GM21381 (cell line): ENCODE measurements around the gene DRGX.

Experiments
- ATAC-seq: cut with Tn5 transposase; IDR thresholded peaks from one replicate; pipeline ENCODE4 v1.9.1; 2021; ENCODE audit warnings: mild to moderate bottlenecking, moderate library complexity; ENCODE audit not compliant: unreplicated experiment

Gene DRGX

DNA sequence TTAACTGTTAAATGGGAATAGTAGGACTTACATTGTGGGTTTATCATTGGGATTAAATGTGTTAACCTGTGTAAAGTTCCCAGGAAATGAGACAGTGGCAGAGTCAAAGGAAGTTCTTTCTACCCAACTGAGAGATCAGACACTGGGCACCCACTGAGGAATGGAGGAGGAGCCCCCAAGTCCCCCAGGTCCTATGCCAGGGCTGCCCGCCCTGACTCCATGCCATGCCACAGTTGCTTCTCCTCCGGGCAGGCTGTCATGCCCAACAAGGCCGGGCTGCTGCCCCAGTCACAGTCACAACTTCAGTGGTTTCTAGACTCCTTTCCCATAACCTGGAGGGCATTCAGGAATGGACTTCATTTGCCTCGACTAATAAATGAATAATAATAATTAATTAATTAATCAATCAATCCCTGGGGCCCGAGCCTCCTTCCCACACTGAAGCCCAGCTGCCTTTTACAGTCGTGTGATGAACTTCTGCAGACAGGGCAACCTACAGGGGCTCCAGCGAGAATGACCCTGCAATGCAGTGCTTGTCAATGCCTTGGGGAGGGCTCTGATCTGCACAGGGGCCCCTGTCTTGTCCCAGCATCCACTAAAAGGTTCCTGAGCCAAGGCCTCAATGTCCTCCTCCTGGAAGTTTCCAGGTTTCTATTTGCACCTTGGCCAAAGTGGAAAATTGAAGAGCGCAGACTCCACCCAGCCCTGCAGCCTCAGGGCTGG, 32.4 kb downstream of the DRGX start:
- ATAC-seq: no peak

DNA sequence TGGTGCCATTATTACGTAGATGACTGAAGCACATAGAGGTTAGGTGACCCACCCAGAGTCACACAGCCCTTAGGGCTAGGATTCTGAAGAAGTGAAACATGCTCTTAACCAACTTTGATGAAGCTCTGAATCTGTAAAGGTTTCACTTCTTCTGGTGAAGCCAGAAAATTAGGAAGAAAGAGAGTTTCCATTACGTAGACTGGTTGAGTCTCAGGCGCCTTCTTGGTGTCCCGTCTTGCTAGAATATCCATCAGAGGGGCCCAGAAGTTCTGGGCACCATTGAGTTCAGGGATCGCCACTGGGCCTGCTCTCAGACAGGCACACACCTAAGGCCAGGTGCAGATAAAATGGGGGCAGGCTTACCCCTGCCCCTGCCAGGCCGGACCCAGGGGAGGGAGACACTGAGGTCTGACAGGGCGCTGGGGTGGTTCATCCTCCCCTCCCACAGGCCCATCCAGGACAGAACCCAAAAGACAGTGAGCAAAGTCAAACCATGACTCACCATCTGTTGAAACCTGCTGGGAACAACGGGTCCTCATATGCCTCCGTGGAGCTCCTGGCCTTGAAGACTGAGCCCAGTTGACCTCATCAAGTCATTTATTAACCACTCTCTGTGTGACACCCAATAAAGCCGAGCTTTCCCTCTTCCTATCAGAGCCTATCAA, 33.2 kb downstream of the DRGX start:
- ATAC-seq: peak; percentile 84

DNA sequence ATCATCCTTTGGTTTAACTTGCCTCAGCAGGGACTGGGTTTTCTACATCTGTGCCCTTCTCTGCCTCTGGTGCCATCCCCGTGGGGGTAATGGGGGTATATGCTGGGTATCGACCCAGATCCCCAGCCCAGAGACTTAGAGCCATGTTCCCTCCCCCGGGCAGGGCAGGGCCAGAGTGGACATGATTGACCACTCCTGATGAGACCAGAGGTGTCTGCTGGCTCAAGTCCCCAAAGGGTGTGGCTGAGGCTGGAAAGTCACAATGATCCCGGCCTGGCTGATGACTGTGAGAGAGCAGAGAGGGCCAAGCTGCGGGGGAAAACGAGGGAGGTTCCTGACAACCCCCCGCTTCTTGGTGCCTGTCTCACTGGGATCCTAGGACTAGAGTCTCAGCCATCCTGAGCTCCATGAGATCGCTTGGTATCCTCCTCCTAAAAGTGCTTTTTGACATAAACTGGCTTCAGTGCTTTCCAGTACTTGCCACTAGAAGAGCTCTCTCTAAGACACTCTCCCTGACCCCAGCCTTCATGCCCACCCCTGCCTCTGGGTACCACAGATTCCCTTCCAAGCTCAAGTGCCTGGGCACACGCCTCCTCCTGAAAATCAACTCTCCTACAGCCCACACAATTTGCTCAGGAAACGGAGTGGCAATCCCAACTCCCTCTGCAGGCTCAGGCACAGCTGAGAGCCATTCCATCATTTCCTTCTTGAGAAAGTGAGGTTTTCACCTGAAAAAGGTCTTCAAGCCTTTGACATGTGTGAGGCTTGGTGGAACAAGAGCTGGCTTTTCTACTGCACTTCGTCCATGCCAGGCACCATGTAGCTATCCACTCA, 33.9 kb downstream of the DRGX start:
- ATAC-seq: no peak

DNA sequence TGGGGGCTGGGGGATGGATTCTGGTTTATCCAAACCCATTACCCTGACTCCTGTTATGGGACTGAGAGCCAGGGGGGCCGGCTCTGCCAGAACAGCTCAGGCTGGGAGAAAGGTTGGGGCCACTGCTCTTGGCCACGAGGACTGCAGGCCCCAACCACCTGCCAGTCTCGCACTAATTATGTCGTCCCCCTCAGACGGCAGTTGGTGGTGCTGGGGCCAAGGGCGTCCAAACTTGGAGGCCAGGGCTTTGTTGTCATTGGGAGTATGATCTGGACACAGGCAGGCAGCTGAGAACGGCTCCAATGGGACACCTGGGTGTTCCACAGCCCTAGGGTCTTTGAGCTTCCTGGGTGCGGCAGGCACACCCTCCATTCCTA, 34.7 kb downstream of the DRGX start:
- ATAC-seq: no peak

DNA sequence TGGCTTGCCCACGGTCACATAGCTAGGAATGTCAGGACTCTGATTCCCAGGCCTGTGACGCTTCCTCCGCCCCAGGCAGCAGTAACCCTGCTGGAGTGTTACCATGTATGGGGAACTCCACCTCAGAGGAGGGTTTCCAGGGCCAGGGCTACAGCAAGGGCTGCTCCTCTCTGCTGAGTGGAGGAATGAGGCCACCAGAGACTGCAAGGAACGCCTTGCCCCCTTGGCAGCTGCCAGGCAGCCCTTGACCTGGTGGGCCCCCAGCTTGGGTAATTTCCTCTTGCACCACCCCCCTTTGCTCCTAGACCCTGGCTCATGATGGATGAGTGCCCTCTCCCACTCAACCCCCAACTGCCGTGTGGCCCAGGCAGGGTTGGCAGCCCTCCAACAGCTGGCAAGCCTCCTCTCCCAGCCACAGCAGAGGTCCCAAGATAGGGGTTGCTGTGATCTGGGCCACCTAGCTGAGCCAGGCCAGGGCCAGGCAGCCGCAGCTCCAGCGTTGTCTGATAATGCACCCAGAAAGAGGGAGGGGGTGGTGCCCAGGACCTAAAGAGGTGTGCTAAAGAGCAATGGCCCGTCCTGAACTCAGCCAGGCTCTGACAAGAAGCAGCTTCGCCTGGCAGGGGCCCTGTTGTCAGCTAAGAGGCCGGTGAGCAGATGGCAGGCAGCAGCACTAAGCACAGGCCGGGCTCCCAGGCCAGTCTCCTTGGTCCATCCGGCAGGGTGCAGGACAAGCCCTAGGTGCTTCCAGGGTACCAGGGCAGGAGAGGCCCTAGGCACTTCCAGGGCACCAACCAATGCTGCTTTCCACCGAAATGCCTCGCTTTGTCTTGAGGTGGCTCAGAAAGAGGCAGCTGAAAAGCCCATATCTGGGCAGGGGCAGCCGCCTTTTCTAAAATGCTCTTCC, 35.4 kb downstream of the DRGX start:
- no peak for ATAC-seq

DNA sequence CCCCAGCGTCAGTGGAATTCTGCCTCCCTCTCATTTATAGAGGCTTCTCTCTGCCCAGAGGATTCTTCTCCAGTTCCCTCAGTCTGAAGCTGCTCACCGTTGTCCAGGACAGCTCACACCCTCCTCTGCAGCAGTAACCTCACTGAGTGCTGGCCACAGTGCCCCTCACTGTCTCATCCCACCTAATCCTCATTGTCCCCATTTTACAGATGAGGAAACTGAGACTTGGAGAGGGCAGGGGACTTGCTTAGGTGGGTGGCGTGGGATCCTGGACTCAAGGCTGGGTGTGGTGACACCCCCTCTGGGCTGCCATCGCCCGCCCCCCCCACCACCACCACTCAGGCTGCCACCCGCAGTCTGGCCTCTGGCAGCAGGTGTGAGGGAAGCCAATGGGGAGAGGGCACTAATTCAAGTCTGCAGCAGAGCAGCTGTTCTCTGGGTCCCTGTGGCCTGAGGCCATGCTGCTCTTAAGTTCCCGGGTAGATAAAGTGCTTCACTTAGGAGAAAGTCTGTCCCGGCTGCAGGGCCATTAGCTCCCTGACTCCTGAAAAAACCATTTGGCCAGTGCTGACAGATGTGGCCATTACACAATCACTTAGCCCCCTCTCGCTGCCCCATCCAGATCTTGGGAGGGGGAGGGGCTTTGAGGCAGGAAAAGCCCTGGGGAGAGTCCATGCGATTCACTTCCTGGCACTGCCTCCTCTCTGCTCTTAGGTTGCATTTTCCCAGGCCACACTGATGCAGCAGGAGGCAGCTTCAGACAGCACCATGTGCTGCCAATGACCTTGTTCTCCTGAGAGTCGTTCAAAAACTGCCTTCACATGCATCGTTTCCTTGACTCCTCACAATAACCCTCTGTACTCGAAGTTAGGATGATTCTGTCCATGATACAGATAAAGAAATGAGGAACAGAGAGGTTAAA, 36.3 kb downstream of the DRGX start:
- no peak for ATAC-seq

DNA sequence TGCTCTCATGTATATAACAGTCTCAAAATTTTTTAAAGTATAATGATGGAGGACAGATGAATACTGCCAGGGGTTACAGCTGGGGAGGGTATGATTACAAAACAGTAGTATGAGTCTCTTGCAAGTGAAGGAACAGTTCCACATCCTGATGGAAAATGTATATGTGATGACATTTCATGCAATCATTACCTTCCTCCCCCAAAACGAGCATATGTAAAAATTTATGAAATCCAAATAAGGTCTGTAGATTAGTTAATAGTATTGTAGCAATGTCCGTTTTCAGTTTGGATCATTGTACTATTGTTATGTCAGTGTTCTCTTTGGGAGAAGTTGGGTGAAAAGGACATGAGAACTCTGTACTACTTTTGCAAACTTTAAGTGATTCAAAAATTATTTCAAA, 38.0 kb downstream of the DRGX start:
- ATAC-seq: no peak

DNA sequence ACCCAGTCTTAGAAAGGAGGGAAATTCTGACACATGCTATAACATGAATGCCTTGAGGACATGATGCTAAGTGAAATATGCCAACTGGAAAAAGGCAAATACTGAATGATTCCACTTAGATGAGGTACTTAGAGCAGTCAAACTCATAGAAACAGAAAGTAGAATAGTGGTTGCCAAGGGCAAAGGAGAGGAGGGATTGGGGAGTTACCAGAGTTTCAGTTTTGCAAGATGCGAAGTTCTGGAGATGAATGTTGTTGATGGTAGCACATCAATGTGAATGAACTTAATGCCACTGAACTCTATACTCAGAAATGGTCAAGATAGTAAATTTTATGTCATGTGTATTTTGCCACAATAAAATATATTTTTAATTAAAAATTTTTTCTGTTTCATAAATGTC, 38.9 kb downstream of the DRGX start:
- ATAC-seq: no peak

DNA sequence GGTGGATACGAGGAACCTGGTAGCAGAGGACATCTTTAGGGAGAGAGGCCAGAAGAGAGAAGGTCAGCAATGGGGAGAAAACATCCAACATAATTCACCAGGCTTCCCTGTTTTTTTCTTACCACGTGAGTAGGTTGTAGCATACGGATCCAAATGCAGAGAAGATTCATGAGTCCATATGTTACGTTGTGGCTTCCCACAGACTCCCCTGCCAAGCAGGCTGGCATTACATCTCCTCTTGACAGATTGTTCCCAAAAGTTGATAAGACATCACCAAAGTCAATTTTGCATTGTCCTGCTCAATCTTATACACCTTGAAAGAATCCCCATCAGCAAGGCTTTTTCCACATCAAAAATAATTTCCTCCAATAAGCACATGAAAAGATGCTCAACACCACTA, 39.7 kb downstream of the DRGX start:
- ATAC-seq: no peak

DNA sequence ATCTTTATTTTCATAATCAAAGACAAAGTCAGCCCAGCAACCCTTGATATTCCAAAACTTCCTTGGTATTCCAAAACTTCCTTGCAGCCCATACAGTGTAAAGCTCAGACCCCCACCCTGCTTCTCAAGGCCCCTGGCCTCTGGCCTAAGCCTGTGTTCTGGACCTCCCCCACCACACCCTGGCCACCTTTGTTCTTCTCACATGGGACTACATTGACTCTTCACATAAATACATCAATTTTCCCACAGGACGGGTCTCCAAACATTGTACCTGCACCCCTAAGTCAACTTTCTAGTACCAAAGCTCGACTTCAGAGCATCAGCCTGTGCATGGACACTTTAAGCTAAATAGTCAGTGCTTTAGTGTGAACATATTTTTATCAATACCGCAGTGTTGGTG, 40.7 kb downstream of the DRGX start:
- no peak for ATAC-seq

DNA sequence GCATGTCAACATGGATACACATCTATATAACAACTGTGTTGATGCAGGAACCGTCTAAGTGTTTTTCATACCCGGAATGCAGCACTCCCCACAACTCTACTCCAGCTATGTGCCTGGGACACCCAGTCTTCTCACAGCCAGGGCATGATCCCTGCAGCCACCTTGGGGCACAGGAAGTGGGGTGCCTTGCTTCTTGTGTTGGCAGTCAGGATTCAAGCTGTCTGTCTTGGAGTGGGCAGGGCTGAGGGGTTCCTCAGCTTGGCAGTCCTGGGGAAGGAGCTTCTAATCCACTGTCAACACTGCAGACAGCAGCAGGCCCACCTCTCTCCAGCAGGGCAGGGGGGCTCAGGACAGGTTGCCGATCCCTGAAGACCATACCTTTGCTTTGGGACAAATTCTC, 41.3 kb downstream of the DRGX start:
- ATAC-seq: no peak

DNA sequence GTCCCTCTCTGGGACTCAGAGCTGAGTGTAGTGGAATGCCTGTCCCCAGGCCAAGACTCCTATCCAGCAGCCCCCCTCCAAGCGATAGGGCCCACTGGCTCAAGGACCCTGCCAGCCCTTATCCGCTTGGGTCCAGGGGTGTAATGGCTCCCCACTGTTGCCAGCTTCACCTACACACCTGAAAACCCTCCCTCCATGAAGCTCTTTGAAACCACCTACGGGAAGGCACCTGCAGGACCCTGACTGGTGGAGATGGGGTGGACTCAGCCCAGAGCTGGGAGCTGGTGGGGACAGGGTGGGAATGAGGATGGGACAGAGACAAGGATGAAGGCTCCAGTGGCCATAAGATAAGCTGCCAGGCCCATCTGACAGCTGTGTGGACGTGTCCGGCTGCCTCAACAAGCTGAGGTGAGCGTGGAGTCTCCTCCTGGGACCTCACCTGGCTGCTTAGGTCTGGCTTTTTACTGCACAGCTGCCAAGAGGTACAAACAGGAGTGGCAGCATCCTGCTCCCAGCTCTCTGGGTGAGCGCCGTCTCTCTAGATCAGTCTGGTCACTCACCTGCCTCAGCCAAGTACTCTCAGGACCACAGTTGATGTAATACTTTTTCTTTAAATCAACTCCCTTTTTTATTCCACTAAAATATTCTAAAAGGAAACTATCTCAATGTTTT, 41.9 kb downstream of the DRGX start:
- ATAC-seq: no peak

DNA sequence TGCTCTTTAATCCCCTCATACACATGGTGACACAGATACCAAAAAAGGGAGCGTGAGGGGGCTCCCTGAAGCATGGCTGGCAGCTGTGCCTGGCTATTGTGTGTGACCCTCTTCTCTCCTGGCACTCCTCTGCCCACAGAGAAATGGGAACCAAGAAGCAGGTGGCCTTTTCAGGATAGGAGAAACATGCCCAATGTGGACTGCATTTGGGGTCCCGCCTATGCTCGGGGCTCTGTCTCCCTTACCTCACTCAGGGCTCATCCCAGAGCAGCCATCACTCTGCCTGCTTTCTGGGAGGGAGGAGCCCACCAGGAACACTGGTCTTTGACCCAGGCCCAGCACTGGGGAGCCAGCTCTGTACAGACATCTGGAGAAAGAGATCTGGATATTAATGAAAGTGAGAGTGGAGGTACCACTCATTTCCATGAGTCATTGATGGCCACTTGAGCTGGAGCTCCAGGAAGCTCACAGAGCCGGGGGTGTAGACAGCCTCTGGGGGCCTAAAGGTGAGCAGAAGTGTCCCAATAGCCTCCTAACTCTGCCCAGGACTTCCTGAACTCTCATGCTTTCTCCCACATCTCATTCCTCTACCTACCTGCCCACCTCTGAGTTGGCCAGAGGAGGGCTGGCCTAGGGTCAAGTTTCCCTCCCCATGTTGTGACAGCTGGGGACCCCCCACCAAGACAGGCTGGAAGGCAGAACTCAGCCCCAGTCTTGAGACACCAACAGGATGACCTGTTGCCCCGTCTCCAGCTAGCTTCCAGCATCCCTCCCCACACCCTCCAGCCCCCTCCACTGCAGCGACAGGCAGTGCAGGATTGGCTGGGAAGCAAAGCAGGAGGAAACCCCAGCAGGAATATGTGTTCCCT, 42.6 kb downstream of the DRGX start:
- ATAC-seq: no peak

DNA sequence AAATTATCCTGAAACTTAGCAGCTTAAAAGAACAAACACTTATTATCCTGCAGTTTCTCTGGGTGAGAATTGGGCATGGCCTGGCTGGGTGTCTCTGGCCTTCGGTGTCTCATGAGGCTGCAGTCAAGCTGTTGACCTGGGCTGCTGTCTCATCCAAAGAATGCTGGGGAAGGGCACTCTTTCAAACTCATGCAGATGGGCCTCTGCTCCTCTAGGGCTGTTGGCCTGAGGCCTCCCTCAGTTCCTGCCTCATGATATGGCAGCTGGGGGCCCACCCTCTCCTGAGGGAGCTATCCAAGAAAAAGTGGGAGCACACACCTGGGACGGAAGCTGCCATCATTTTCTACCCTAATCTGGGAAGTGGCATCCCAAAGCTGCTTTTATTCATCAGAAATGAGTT, 43.6 kb downstream of the DRGX start:
- no peak for ATAC-seq

DNA sequence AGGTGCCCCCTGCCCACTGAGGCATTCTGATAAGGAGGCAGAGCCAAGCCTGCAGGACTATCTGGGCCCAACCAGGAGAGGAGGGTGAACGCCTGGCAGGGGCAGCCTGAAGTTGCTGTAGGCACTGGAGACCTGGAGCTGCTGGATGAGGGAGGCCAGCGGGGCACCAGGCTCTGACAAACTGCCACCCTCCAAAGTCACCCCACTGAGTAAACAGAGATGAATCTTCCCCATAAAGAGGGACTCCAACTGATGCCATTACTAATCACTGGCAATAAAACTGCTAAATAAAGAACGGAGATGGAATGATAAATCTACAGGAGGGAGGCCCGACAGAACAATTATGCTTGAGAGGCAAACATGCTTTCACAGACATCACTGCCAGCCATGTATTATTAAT, 44.2 kb downstream of the DRGX start:
- no peak for ATAC-seq

DNA sequence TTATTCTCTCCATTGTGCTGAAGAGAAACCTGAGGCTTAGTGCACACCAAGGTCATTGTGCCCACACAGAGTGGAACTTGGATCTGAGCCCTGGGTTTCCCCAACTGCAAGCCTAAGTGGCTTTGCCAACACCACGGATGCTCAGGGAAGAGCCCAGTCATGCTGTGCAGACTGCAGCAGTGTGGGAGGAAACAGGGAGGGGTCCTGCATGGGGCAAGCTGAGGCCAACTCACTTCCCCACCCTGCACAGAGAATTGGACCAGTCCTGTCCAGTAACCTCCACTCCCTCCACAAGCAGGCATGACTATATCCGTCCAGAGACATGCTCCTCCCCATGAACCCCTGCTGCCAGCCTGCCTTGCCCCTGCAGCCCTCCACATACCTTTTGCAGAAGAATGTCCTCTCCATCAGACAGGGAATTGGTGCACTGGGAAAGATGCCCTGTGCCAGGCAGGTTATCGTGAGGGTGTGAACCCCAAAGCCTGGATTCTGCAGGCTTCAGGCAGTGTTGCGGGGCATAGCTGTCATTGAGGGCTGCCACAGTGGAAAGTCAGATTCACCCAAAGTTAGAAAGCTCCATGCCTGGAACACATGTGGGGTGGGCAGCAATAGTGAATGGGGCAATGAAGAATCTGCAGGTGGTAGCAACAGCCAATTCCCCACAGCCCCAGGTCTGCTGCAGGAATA, 44.9 kb downstream of the DRGX start:
- no peak for ATAC-seq

DNA sequence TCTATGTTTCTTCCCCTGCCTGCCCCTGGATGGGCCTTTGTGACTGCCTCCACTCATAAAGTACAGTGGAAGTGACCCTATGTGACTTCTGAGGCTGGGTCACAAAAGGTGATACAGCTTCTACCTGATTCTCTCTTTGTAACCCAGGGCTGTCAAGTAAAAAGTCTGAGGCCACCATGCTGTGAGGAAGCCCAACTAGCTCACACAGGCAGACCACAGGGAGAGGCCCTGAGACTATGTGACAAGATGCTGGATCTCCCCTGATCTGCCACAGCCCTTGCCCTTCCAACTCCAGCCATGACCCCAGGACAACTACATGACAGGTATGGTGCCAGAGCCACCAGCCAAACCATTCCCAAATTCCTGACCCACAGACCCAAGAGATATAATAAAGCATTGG, 45.8 kb downstream of the DRGX start:
- ATAC-seq: no peak

DNA sequence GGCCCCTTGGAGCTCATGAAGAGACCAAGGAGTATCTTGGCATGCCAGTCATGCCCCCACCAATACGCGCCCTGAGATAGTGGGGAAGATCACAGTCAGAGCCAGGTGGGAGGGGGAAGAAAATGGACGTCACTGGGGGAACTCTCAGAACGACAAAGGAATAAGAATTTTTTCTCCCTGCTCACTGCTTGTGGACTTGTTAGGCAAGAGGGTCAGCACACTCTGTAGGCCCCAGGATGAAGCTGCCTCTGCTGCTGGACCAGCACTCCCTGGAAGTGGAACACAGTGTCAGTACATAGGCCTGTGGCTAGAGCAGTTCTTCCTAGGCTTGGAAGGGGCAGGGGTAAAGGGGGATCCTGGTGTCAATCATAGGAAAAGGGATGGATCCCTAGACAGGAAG, 46.5 kb downstream of the DRGX start:
- no peak for ATAC-seq
